HepG2 (cell line): Measurements from ENCODE around the gene SPATA13.

Source experiments
- FOXP1 ChIP-seq, 2 experiments: fragments of 450-650 bp in 1 of 2; IDR thresholded peaks; 2 replicates each; pipeline ENCODE4 v1.6.1; 2017 to 2018; ENCODE audit warnings: antibody characterized with exemption in 1 of 2
- POLR2G ChIP-seq: fragments of 200-400 bp; formaldehyde crosslinking; IDR thresholded peaks from 2 replicates; pipeline ENCODE4 v1.6.1; 2018; ENCODE audit warnings: mild to moderate bottlenecking, low read depth, low read length, moderate library complexity
- REL ChIP-seq: sonication (generic); formaldehyde crosslinking; conservative IDR thresholded peaks from 2 replicates; pipeline ENCODE4 v1.8.0; 2022; ENCODE audit warnings: mild to moderate bottlenecking, missing genetic modification reagents, moderate library complexity
- ZNF704 ChIP-seq: sonication (generic); formaldehyde crosslinking; IDR thresholded peaks from 2 replicates; pipeline ENCODE4 v1.8.1; 2023; ENCODE audit warnings: mild to moderate bottlenecking, inconsistent platforms, moderate library complexity, missing genetic modification reagents, borderline replicate concordance

- no peak for TF ChIP-seq FOXP1 (IDR thresholded peaks at IDR 0.05)
- no peak for TF ChIP-seq FOXP1 (CRISPR knock-in tag; IDR thresholded peaks at IDR 0.05)
- no peak for TF ChIP-seq REL (CRISPR knock-in tag)
- TF ChIP-seq ZNF704 (CRISPR knock-in tag), result no peak
- TF ChIP-seq POLR2G, result no peak
These were observed 148.0 kb downstream of the SPATA13 start for GRCh38 chr13:24308488-24309020.
